HG02763 (cell line): Measurements from ENCODE around the gene STRC.
A peak's percentile ranks its signal among the peaks of the same experiment; 100 is the strongest.
"Not testable (repeated sequence)": the region's sequence is repeated elsewhere in the genome, so short reads cannot be mapped to it uniquely, and the experiment has no call there.

Source experiments
- ATAC-seq: cut with Tn5 transposase; IDR thresholded peaks from one replicate; pipeline ENCODE4 v1.9.1; 2021; ENCODE audit warnings: mild to moderate bottlenecking, moderate library complexity; ENCODE audit not compliant: unreplicated experiment

Gene STRC

GRCh38 chr15:43618700-43619099 is at the start of gene STRC:
Gene STRC, minus strand, starts transcription at chr15:43618800. Its CDS starts 78 bp downstream, at chr15:43618722.
- not testable (repeated sequence) for ATAC-seq

GRCh38 chr15:43666177-43666576 is 47.6 kb upstream of the STRC start:
- not testable (repeated sequence) for ATAC-seq

DNA sequence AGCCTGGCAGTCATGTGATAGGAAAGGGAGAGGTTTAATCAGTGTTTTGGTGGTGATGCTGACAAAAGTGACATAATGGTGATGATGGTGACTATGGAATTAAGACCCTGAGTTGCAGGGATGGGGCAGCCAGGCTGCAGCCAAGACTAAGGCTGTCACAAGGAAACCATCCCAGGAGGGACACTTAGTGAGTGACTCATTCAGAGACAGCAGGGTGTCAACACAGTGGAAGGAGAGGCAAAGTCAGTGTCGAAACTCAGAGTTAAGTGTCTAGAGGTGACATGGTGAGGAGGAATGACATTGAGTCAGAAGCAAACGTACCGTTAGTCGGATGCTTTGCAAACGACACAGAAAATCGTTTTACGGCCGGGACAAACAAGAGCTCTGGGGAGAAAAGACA is 44.7 kb upstream of the STRC start:
- ATAC-seq = not testable (repeated sequence)

- ATAC-seq = not testable (repeated sequence)
Observed at GRCh38 chr15:43662293-43662692, 43.7 kb upstream of the STRC start.

- not testable (repeated sequence) for ATAC-seq
Observed at GRCh38 chr15:43659727-43660126, 41.1 kb upstream of the STRC start.

GRCh38 chr15:43649430-43649926 is 30.9 kb upstream of the STRC start:
- not testable (repeated sequence) for ATAC-seq

GRCh38 chr15:43648649-43649429 is 30.2 kb upstream of the STRC start, which contains the start of gene CATSPER2:
Gene CATSPER2, minus strand, starts transcription at chr15:43648844. Its CDS starts 783 bp downstream, at chr15:43648061.
- no peak for ATAC-seq

DNA sequence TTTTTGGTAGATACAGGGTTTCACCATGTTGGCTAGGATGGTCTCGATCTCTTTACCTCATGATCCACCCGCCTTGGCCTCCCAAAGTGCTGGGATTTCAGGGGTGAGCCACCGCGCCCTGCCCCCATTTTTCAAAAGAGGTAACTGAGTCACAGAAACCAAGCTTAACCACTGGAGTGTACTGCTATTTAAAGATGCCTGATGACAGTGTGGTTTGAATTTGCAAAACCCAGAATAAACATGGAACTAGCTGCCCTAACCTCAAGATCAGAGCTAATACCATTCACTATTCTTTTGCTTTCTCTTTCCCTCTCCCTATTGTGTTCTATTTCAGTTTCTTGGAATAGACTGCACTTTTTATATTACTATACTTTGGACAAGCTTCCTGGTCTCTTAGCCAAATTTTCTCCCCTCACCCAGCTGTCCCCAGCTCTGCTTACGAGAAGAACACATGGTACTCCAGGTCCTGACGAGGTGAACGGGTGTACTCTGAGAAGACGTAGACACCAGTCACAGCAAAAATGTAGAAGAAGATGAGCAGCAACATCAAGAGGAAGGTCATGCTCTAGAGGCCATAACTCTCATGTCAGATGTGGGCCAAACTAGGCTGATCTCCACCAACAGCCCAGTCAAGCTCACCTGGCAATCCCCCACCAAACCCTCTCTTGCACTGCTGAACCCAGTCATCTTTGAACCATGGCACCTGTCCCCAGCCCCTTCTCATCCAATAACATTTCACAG is 20.0 kb upstream of the STRC start:
- ATAC-seq = not testable (repeated sequence)

GRCh38 chr15:43626937-43627336 is 8.3 kb upstream of the STRC start:
- ATAC-seq = not testable (repeated sequence)

GRCh38 chr15:43625106-43625505 is 6.5 kb upstream of the STRC start:
- no peak for ATAC-seq

GRCh38 chr15:43622068-43622799 is 3.6 kb upstream of the STRC start:
- ATAC-seq = not testable (repeated sequence)

- not testable (repeated sequence) for ATAC-seq
Observed at GRCh38 chr15:43617750-43618149, 850 bp downstream of the STRC start.

- not testable (repeated sequence) for ATAC-seq
Observed at GRCh38 chr15:43602233-43602632, 16.4 kb downstream of the STRC start.

DNA sequence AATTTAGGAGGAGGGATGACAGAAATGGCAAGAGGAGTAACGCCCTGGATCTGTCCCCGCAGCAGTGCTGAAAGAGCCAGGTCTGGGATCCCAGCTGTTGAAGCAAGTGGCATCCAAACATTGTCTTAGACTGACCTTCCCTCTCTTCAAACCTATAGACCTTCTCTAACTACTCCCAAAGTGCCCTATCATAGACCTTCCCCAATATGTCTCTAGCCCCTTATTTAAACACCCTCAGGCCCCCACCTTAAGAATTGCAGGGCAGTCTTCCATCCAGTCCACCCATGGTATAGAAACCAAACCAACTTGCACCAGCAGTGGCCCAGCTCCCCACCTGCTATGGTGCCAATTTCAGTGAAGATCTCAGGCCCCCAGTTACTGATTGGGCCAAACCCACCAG is 18.4 kb downstream of the STRC start:
- not testable (repeated sequence) for ATAC-seq

DNA sequence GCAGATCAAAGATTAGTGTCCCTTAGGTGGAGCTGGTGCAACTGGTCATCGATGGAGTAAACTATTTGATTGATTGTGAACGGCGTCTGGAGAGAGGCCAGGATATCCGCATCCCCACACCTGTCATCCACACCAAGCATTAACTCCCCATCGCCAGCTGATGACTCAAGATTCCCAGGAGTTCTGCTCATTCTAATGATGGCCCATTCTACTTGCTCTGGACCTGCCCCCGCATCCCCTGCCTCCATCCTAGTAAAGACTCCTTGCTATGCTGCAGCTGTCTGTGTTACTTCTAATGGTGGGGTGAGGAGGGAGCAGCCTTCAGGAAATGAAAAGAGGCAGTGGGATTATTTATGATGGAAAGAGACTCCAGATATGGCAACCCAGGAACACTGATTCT is 19.5 kb downstream of the STRC start:
- ATAC-seq = not testable (repeated sequence)

- ATAC-seq = not testable (repeated sequence)
Observed at GRCh38 chr15:43593328-43594190, 25.0 kb downstream of the STRC start, which contains the start of gene CKMT1B. Gene CKMT1B, plus strand, starts transcription at chr15:43594027. Its CDS starts 192 bp downstream, at chr15:43594219.

DNA sequence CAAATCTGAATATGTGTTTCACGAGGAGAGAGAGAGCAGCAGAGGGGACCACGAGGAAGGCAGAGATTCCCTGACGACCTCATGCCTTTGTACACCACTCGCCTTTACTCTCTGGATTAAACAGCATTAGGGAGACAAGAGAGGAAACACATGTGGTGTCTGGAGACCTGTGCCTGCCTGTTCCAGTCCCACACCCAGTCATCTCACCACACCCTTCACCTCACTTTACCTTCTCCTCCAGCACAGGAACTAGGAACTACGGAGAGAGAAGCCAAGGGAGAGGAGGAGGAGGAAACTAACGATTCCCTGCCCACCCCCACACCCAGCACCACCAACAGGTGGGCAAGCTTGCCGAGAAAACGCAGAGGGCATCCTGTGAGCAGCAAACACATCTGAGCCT is 25.8 kb downstream of the STRC start:
- not testable (repeated sequence) for ATAC-seq

GRCh38 chr15:43589778-43590466 is 28.7 kb downstream of the STRC start, which contains the start of gene PPIP5K1:
Gene PPIP5K1, minus strand, starts transcription at chr15:43590208. Its CDS starts 5,704 bp downstream, at chr15:43584504.
- peak; percentile 97 for ATAC-seq

- not testable (repeated sequence) for ATAC-seq
Observed at GRCh38 chr15:43574607-43575006, 44.0 kb downstream of the STRC start.
